ENCODE measurements around the gene SHANK3. TPM values are rescaled to one million over a fixed set of nuclear protein-coding genes. Genes with fewer than 3 reads are reported as not detected.

The SHANK3 gene
- total and polyA plus RNA-seq, 7 donors: 4.2 to 16.3 (median 9.3) TPM

DNA sequence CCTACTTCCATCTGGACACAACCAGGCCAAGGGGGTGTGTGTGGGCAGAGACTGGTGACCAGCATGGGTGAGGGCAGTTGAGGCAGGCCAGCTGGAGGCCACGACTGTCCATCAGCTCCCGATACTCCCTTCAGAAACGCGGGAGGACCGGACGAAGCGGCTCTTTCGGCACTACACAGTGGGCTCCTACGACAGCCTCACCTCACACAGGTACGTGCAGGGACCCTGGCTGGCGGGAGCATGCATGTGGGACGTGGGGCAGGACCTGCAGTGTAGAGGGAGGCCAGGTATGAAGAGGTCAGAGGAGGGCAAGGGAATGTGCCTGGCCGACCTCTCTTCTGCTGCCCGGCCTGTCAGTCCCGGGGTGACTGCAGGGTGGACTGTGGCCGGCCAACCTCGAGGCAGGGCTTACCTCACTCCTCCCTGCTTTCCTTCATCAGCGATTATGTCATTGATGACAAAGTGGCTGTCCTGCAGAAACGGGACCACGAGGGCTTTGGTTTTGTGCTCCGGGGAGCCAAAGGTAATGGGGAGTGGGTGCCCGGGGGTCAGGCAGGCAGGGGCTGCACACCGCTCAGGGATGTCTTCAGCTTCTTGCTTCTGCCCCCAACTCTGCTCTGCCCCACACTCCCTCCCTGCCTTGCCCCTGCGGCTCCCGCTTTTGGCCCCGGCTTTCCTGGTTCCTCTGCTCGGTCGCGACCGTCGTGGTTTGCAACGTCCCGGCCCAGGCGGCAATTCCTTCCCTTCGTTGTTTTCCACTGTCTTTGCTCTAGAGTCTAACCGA, 31.3 kb downstream of the SHANK3 start:
- no peaks in the 10 kb centered on the region for H3K9me3 ChIP-seq
- H3K36me3 ChIP-seq (ENCODE audit: insufficient read depth in 1 of 2, low read depth in 1 of 2): peaks cover 0 to 3% of the 10 kb centered on the region in 2 donors
- H3K4me1 ChIP-seq: no peaks in the 10 kb centered on the region
- 83 to 87% (median 85%) methylated on average over 31 to 36 of the region's 36 CpGs for WGBS, 3 donors
- intact Hi-C loops (cut with DNase I): loop anchor here in 1 of 2 donors (5.0 kb wide), 1 partner anchor 77 kb away; the partner anchor contains the start of gene ARSA
- TF ChIP-seq, protein P1, sequence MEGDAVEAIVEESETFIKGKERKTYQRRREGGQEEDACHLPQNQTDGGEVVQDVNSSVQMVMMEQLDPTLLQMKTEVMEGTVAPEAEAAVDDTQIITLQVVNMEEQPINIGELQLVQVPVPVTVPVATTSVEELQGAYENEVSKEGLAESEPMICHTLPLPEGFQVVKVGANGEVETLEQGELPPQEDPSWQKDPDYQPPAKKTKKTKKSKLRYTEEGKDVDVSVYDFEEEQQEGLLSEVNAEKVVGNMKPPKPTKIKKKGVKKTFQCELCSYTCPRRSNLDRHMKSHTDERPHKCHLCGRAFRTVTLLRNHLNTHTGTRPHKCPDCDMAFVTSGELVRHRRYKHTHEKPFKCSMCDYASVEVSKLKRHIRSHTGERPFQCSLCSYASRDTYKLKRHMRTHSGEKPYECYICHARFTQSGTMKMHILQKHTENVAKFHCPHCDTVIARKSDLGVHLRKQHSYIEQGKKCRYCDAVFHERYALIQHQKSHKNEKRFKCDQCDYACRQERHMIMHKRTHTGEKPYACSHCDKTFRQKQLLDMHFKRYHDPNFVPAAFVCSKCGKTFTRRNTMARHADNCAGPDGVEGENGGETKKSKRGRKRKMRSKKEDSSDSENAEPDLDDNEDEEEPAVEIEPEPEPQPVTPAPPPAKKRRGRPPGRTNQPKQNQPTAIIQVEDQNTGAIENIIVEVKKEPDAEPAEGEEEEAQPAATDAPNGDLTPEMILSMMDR (IDR thresholded peaks at IDR 0.05): no peak
- no peaks in the 10 kb centered on the region for H3K27me3 ChIP-seq (ENCODE audit: insufficient read depth in 3 of 3, low read length in 2 of 3)
- ATAC-seq: no peak
- peak in 1 of 2 donors; percentile 26 for DNase-seq
- no peak overlapping the region for H3K27ac ChIP-seq
- no peak overlapping the region for H3K4me3 ChIP-seq

DNA sequence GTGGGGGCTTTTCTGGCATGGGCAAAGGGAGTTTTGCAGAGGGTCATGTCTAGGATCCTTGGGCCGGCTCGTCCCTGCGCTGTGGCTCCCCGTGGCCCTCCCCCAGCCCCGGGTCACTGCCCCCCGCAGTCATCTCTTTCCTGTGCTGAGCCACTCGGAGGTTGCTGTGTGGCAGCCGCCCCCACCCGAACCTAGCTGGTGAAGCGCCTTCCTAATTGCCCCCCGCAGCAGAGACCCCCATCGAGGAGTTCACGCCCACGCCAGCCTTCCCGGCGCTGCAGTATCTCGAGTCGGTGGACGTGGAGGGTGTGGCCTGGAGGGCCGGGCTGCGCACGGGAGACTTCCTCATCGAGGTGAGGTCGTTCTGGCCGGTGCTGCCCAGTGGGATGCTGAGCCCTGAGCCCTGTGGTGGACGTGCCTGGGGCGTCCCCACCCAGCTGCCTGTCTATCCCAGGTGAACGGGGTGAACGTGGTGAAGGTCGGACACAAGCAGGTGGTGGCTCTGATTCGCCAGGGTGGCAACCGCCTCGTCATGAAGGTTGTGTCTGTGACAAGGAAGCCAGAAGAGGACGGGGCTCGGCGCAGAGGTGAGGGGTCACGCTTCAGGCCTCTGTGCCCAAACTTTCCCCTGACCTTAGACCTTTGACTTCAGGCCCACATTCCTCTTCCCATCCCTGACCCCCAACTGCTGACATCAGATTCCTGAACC, 32.0 kb downstream of the SHANK3 start:
- Histone ChIP-seq H3K4me1 (no peaks in the 10 kb centered on the region), H3K36me3 (ENCODE audit: insufficient read depth in 1 of 2, low read depth in 1 of 2) (peaks cover 0 to 3% of the 10 kb centered on the region in 2 donors), H3K4me3 (no peak overlapping the region), H3K27ac (no peak overlapping the region), H3K27me3 (ENCODE audit: insufficient read depth in 3 of 3, low read length in 2 of 3) (no peaks in the 10 kb centered on the region), H3K9me3 (no peaks in the 10 kb centered on the region)
- intact Hi-C loops (cut with DNase I): loop anchor here in 1 of 2 donors (5.0 kb wide), 1 partner anchor 77 kb away; the partner anchor contains the start of gene ARSA
- TF ChIP-seq, protein P1 (IDR thresholded peaks at IDR 0.05): no peak
- peak in 1 of 2 donors; percentile 45 for DNase-seq
- 81 to 83% (median 81%) methylated on average over 36 to 37 of the region's 37 CpGs for WGBS, 3 donors
- no peak for ATAC-seq

DNA sequence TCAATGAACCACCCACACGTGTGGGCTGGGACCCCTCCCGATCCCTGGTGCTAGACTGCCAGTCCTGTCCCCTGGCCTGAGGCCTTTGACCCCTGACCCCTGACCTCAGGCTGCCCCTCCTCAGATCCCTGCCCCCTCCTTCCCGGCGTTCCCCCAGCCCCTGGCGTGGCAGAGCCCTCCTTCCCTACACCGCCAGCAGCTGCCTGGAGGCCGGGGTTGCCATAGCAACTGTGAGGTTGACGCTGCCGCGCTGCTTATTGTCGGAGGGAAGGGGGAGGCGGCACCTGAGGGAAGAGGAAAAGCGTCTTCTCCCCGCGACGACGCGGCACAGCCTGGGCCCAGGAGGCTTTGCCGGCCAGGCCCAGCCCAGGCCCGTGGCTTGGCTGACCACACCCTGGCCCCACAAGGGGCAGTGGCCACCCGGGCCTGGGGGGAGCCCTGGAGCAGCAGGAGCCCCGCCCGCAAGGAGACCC, 32.6 kb downstream of the SHANK3 start:
- Histone ChIP-seq H3K9me3 (no peaks in the 10 kb centered on the region), H3K27ac (no peak overlapping the region), H3K4me1 (no peaks in the 10 kb centered on the region), H3K4me3 (no peak overlapping the region), H3K36me3 (ENCODE audit: insufficient read depth in 1 of 2, low read depth in 1 of 2) (peaks cover 0 to 3% of the 10 kb centered on the region in 2 donors), H3K27me3 (ENCODE audit: insufficient read depth in 3 of 3, low read length in 2 of 3) (no peaks in the 10 kb centered on the region)
- DNase-seq: peak in 1 of 2 donors; percentile 61
- WGBS, 3 donors: 47 to 49% (median 48%) methylated on average over 16 to 23 of the region's 23 CpGs
- TF ChIP-seq, protein P1 (IDR thresholded peaks at IDR 0.05): no peak
- intact Hi-C loops (cut with DNase I): no loop called here
- peak in 2 of 4 donors; percentile 12 to 27 for ATAC-seq

DNA sequence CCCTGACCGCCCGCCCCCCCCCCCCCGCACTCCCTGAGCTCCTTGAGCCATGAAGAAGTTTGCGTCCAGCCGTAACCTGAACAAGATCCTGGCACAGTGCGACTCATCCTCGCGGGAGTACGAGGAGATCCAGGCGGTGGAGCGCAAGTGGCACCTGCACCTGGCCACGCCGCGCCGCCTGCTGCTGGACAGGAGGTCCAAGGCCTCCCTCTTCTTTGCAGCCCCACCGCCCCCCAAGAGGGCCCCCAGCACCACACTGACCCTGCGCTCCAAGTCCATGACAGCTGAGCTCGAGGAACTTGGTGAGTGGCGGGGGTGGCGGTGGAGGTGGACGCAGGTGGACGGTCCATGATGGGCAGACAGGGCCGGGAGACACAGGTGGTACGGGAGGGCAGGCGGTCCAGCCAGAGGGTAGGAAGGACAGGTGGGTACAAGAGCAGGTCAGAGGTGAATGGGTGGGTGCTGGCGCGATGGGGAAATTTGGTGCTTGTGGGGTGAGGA, 33.3 kb downstream of the SHANK3 start:
- no peak for ATAC-seq
- WGBS, 3 donors: 89 to 93% (median 91%) methylated on average over 22 to 27 of the region's 27 CpGs
- H3K36me3 ChIP-seq (ENCODE audit: insufficient read depth in 1 of 2, low read depth in 1 of 2): peaks cover 0 to 3% of the 10 kb centered on the region in 2 donors

More for the DNA sequence above, 33.3 kb downstream of the SHANK3 start:
- H3K4me1 ChIP-seq: no peaks in the 10 kb centered on the region
- H3K9me3 ChIP-seq: no peaks in the 10 kb centered on the region
- intact Hi-C loops (cut with DNase I): loop anchor here in 1 of 2 donors (2.0 kb wide), 1 partner anchor 67 kb away; no protein-coding TSS in a partner anchor
- TF ChIP-seq, protein P1 (IDR thresholded peaks at IDR 0.05): no peak
- H3K27ac ChIP-seq: no peak overlapping the region
- no peak overlapping the region for H3K4me3 ChIP-seq
- H3K27me3 ChIP-seq (ENCODE audit: insufficient read depth in 3 of 3, low read length in 2 of 3): no peaks in the 10 kb centered on the region
- peak in 1 of 2 donors; percentile 33 for DNase-seq

Measured in psoas muscle (tissue), 8 donors.